HG03439 (cell line): ENCODE measurements around the gene FAM174A.

ENCODE experiments used
- ATAC-seq: cut with Tn5 transposase; IDR thresholded peaks from one replicate; pipeline ENCODE4 v1.9.1; 2021; ENCODE audit warnings: mild to moderate bottlenecking, moderate library complexity; ENCODE audit not compliant: unreplicated experiment

The FAM174A gene

GRCh38 chr5:100535060-100536005 lies at the start of gene FAM174A:
FAM174A (plus strand) TSS chr5:100535374; CDS start chr5:100535531, 157 bp downstream.
- peak; percentile 99 for ATAC-seq

GRCh38 chr5:100493996-100494395 lies 41.2 kb upstream of the FAM174A start:
- no peak for ATAC-seq

GRCh38 chr5:100496296-100496695 lies 38.9 kb upstream of the FAM174A start:
- ATAC-seq = no peak

GRCh38 chr5:100502684-100503083 lies 32.5 kb upstream of the FAM174A start:
- ATAC-seq = no peak

- ATAC-seq = no peak
Observed at GRCh38 chr5:100505984-100506670, 29.0 kb upstream of the FAM174A start.

- peak; percentile 63 for ATAC-seq
Observed at GRCh38 chr5:100516285-100516684, 18.9 kb upstream of the FAM174A start.

GRCh38 chr5:100517301-100517974 lies 17.7 kb upstream of the FAM174A start:
- no peak for ATAC-seq

- ATAC-seq = no peak
Observed at GRCh38 chr5:100518377-100518776, 16.8 kb upstream of the FAM174A start.

- no peak for ATAC-seq
Observed at GRCh38 chr5:100519075-100519474, 16.1 kb upstream of the FAM174A start.

GRCh38 chr5:100520348-100520747 lies 14.8 kb upstream of the FAM174A start:
- ATAC-seq = no peak

GRCh38 chr5:100537946-100538345 lies 2.8 kb downstream of the FAM174A start:
- no peak for ATAC-seq

- ATAC-seq = no peak
Observed at GRCh38 chr5:100539519-100539918, 4.3 kb downstream of the FAM174A start.

GRCh38 chr5:100542086-100542485 lies 6.9 kb downstream of the FAM174A start:
- no peak for ATAC-seq

- no peak for ATAC-seq
Observed at GRCh38 chr5:100546001-100546400, 10.8 kb downstream of the FAM174A start.

GRCh38 chr5:100550531-100551051 lies 15.4 kb downstream of the FAM174A start:
- ATAC-seq = no peak

- ATAC-seq = no peak
Observed at GRCh38 chr5:100551183-100551582, 16.0 kb downstream of the FAM174A start.

GRCh38 chr5:100553209-100553608 lies 18.0 kb downstream of the FAM174A start:
- no peak for ATAC-seq

- no peak for ATAC-seq
Observed at GRCh38 chr5:100560860-100561259, 25.7 kb downstream of the FAM174A start.

- no peak for ATAC-seq
Observed at GRCh38 chr5:100562821-100563220, 27.6 kb downstream of the FAM174A start.

GRCh38 chr5:100566382-100567141 lies 31.4 kb downstream of the FAM174A start:
- ATAC-seq = no peak
